Upper lobe of left lung (tissue), 6 donors: ENCODE results near the gene MKNK2. TPM values are rescaled to one million over a fixed set of nuclear protein-coding genes. Genes with fewer than 3 reads are reported as not detected.
"Not testable (repeated sequence)": the region's sequence is repeated elsewhere in the genome, so short reads cannot be mapped to it uniquely, and the experiment has no call there.

Source experiments
- ATAC-seq, 2 donors: fragments of 200-7000 bp; cut with Tn5 transposase; one replicate each; pipeline ENCODE4 v1.9.1; 2022; ENCODE audit warnings: mild to moderate bottlenecking in 2 of 2, moderate library complexity in 2 of 2; ENCODE audit not compliant: low FRiP score in 2 of 2
- DNase-seq, 2 donors: peaks; one replicate each; pipeline ENCODE4 v3.0.0-alpha.2; 2019 to 2020
- H3K27ac ChIP-seq, 4 donors: fragments of 200-600 bp; sonication (generic); one replicate each; pipeline ENCODE4 v1.5.1; 2016 to 2019
- H3K27me3 ChIP-seq, 4 donors: fragments of 200-600 bp; sonication (generic); one replicate each; pipeline ENCODE4 v1.5.1; 2017 to 2019
- H3K36me3 ChIP-seq, 4 donors: fragments of 200-600 bp; sonication (generic); one replicate each; pipeline ENCODE4 v1.5.1; 2016 to 2019
- H3K4me1 ChIP-seq, 4 donors: fragments of 200-600 bp; sonication (generic); one replicate each; pipeline ENCODE4 v1.5.1; 2018 to 2019
- H3K4me3 ChIP-seq, 4 donors: fragments of 200-600 bp; sonication (generic); one replicate each; pipeline ENCODE4 v1.5.1; 2017 to 2019; ENCODE audit warnings: mild to moderate bottlenecking in 2 of 4, moderate library complexity in 1 of 4
- H3K9me3 ChIP-seq, 4 donors: fragments of 200-600 bp; sonication (generic); one replicate each; pipeline ENCODE4 v1.5.1; 2018 to 2019
- EP300 ChIP-seq, 4 donors: sonication (generic); formaldehyde crosslinking; IDR thresholded peaks; one replicate each; pipeline ENCODE4 v1.5.1; 2017; ENCODE audit warnings: antibody characterized with exemption in 4 of 4, control low read depth in 2 of 4
- POLR2A ChIP-seq, 4 donors: fragments of 450-650 bp; IDR thresholded peaks; one replicate each; pipeline ENCODE4 v1.5.1; 2016 to 2017; ENCODE audit warnings: antibody characterized with exemption in 4 of 4, mild to moderate bottlenecking in 2 of 4
- POLR2AphosphoS5 ChIP-seq, 2 donors: sonication (generic); formaldehyde crosslinking; IDR thresholded peaks; one replicate each; pipeline ENCODE4 v1.5.1; 2017; ENCODE audit warnings: antibody characterized with exemption in 2 of 2
- WGBS, 2 donors: methylation state at CpG; one replicate each; pipeline ENCODE4 v1.1.5; 2017 to 2018; 5-methylcytosine and 5-hydroxymethylcytosine counted together
- total RNA-seq, 6 donors: library from RNA; depleted of rRNA in 4 of 6; stranded (reverse); fragments of >200 nt in 4 of 6; gene quantifications; one replicate each; pipeline versions ENCODE4 v1.1.0 to v1.2.1, GENCODE V29; 2016 to 2021
- TF ChIP-seq, protein P1 (sequence below), 6 experiments: fragments of 450-650 bp in 4 of 6; fragments of 200-600 bp in 2 of 6; sonication (generic) in 2 of 6; IDR thresholded peaks; one replicate each; pipeline ENCODE4 v1.5.1; 2016 to 2019; ENCODE audit warnings: antibody characterized with exemption in 6 of 6
- donor health status: DM: no; HTN: no; CAD: no; lungs with moderate emphysema.
- donor health status: DM: no; HTN: yes; CAD: no; lungs with severe emphysema.

Gene MKNK2
- total RNA-seq, 6 donors from 2014 or later = 200 to 397 (median 264) TPM

DNA sequence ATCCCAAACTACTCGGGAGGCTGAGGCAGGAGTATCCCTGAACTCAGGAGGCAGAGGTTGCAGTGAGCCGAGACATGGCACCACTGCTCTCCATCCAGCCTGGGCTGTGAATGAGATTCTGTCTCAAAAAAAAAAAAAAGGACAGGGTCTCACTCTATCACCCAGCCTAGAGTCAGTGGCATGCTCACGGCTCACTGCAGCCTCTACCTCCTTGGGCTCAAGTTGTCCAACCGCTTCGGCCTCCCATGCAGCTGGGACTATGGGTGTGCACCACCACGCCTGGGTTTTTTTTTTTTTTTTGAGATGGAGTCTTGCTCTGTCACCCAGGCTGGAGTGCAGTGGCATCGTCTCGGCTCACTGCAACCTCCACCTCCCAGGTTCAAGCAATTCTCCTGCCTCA is 14.6 kb downstream of the MKNK2 start:
- DNase-seq = no peak
- H3K27me3 ChIP-seq = no peaks in the 10 kb centered on the region
- peaks cover 30 to 62% (median 40%) of the 10 kb centered on the region in 4 donors for H3K4me1 ChIP-seq
- H3K4me3 ChIP-seq = no peak overlapping the region
- peaks cover 34 to 39% (median 37%) of the 10 kb centered on the region in 4 donors for H3K36me3 ChIP-seq
- TF ChIP-seq POLR2A (IDR thresholded peaks at IDR 0.05) = no peak
- no peak for TF ChIP-seq POLR2AphosphoS5 (IDR thresholded peaks at IDR 0.05)
- no peak for TF ChIP-seq EP300 (IDR thresholded peaks at IDR 0.05)
- TF ChIP-seq, protein P1, sequence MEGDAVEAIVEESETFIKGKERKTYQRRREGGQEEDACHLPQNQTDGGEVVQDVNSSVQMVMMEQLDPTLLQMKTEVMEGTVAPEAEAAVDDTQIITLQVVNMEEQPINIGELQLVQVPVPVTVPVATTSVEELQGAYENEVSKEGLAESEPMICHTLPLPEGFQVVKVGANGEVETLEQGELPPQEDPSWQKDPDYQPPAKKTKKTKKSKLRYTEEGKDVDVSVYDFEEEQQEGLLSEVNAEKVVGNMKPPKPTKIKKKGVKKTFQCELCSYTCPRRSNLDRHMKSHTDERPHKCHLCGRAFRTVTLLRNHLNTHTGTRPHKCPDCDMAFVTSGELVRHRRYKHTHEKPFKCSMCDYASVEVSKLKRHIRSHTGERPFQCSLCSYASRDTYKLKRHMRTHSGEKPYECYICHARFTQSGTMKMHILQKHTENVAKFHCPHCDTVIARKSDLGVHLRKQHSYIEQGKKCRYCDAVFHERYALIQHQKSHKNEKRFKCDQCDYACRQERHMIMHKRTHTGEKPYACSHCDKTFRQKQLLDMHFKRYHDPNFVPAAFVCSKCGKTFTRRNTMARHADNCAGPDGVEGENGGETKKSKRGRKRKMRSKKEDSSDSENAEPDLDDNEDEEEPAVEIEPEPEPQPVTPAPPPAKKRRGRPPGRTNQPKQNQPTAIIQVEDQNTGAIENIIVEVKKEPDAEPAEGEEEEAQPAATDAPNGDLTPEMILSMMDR (IDR thresholded peaks at IDR 0.05) = no peak
- no peak overlapping the region for H3K27ac ChIP-seq
- 87 to 95% methylated on average over 8 of the region's 8 CpGs for WGBS, 2 donors
- H3K9me3 ChIP-seq = peaks cover 0 to 7% (median 4%) of the 10 kb centered on the region in 4 donors
- ATAC-seq = no peak

DNA sequence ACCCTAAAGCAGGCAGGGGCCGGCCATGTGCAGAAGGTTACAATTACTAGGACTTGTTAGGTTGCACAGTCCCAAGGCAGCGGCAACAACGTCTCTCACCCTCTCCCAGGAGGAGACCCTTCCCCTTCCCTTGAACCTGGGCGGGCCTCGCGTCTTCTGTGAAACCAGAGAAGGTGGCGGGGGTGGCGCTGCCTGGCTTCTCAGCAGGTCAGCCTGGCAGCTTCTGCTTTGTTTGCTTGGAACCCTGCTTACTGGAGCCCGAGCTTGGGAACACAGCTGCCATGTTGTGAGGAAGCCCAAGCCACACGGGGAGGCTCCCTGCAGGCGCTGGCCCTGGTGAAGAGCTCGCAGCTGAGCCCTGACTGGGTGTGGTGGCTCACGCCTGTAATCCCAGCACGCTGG is 15.5 kb downstream of the MKNK2 start:
- ATAC-seq = no peak
- peak in 1 of 2 donors; percentile 67 for DNase-seq
- peaks cover 25 to 31% (median 29%) of the 10 kb centered on the region in 4 donors for H3K36me3 ChIP-seq
- whole genome bisulfite sequencing, 2 donors = 71 to 78% methylated on average over 1 to 14 of the region's 14 CpGs
- peaks cover 0 to 7% (median 4%) of the 10 kb centered on the region in 4 donors for H3K9me3 ChIP-seq
- TF ChIP-seq POLR2AphosphoS5 (IDR thresholded peaks at IDR 0.05) (no peak), EP300 (IDR thresholded peaks at IDR 0.05) (no peak), POLR2A (IDR thresholded peaks at IDR 0.05) (no peak)
- TF ChIP-seq, protein P1 (IDR thresholded peaks at IDR 0.05) = no peak
- no peaks in the 10 kb centered on the region for H3K27me3 ChIP-seq
- H3K27ac ChIP-seq = peak overlapping the region; percentile 40 to 95 (median 90)
- H3K4me1 ChIP-seq = peaks cover 30 to 61% (median 40%) of the 10 kb centered on the region in 4 donors
- no peak overlapping the region for H3K4me3 ChIP-seq

DNA sequence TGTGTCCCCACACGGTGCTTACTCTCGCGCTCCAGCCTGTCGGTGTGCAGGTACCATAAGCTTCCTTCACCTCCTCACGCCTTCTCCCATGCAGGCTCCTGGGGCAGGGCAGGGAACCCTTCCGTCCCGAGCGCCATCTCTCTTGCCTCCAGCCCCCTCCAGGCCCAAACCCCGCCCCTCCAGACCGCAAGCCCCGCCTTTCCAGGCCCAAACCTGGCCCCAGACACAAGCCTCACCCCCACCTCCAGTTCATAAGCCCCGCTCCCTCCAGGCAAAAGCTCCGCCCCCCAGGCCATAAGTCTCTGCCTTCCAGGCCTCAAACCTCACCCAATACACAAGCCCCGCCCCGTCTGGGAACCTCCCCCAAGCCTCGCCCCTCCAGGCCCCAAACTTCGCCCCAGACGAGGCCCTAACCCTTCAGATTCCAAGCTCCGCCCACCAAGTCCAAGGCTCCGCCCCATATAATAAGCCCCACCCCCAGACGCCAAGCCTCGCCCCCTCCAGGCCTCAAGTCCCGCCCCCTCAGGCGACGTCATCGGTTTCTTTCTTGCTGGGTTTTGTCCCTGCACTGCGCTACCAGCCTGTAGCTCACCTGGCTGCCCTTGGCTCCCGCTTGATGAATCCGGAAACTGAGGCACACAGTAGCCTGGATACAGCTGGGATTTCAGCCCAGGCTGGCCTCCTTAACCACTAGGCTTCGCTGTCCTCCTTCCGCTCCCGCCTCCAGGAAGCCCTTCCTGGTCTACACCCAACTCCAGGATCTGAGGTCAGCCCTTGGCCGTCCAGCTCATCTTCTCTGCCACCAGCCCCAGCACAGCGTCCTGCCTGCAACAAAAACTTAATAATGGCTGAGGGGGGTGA is 16.1 kb downstream of the MKNK2 start:
- peaks cover 0 to 7% (median 4%) of the 10 kb centered on the region in 4 donors for H3K9me3 ChIP-seq
- WGBS, 2 donors = 46 to 49% methylated on average over 29 to 30 of the region's 34 CpGs
- peaks cover 19 to 25% (median 23%) of the 10 kb centered on the region in 4 donors for H3K36me3 ChIP-seq
- peaks cover 33 to 59% (median 45%) of the 10 kb centered on the region in 4 donors for H3K4me1 ChIP-seq
- H3K27me3 ChIP-seq = no peaks in the 10 kb centered on the region
- peak overlapping the region in 3 of 4 donors; percentile 3 to 30 (median 6) for H3K4me3 ChIP-seq
- peak; percentile 85 to 88 for DNase-seq
- peak overlapping the region; percentile 51 to 95 (median 90) for H3K27ac ChIP-seq
- ATAC-seq = peak; percentile 49 to 82
- TF ChIP-seq, protein P1 (IDR thresholded peaks at IDR 0.05) = no peak
- TF ChIP-seq POLR2A (IDR thresholded peaks at IDR 0.05) (peak in 1 of 4 donors; percentile 50), POLR2AphosphoS5 (IDR thresholded peaks at IDR 0.05) (no peak), EP300 (IDR thresholded peaks at IDR 0.05) (no peak)

DNA sequence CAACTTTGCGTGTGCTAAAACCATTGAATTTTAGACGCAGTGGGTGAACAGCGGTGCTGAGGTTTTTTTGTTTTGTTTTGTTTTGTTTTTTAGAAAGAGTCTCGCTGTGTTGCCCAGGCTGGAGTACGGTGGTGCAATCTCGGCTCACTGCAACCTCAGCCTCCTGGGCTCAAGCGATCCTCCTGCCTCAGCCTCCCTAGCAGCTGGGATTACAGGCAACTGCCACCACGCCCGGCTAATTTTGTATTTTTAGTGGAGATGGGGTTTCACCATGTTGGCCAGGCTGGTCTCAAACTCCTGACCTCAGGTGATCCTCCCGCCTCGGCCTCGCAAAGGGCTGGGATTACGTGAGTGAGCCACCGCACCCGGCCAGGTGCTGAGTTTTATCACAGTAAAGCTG is 16.8 kb downstream of the MKNK2 start:
- peaks cover 12 to 18% (median 16%) of the 10 kb centered on the region in 4 donors for H3K36me3 ChIP-seq
- ATAC-seq, H3K27me3 ChIP-seq, H3K9me3 ChIP-seq, DNase-seq: not testable (repeated sequence)
- 86 to 91% methylated on average over 15 of the region's 15 CpGs for WGBS, 2 donors
- peaks cover 33 to 65% (median 49%) of the 10 kb centered on the region in 4 donors for H3K4me1 ChIP-seq
- peak overlapping the region in 3 of 4 donors; percentile 89 to 95 (median 92) for H3K27ac ChIP-seq
- H3K4me3 ChIP-seq = peak overlapping the region in 3 of 4 donors; percentile 3 to 30 (median 6)

DNA sequence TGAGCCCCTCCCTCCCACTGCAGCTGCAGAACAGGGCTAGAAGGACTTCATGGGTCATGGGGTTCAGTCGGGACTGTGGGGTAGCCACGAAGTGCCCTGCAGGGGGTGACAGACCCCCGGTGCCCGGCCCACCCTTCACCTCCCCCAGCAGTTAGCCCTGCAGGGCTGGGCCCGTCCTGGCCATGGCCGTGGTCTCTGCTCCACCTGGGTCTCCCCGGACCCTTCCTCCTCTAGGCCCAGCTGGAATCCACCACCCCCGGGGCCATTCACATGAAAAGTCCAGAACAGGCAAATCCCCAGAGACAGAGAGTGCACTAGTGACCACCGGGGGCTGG is 17.3 kb downstream of the MKNK2 start:
- Histone ChIP-seq H3K4me1 (peaks cover 37 to 66% (median 54%) of the 10 kb centered on the region in 4 donors), H3K4me3 (peak overlapping the region in 1 of 4 donors; percentile 30), H3K27me3 (no peaks in the 10 kb centered on the region), H3K27ac (peak overlapping the region; percentile 88 to 95 (median 90)), H3K36me3 (peaks cover 7 to 13% (median 11%) of the 10 kb centered on the region in 4 donors), H3K9me3 (peaks cover 0 to 7% (median 4%) of the 10 kb centered on the region in 4 donors)
- ATAC-seq (no peak), DNase-seq (peak in 1 of 2 donors; percentile 67)
- TF ChIP-seq POLR2AphosphoS5 (IDR thresholded peaks at IDR 0.05) (no peak), POLR2A (IDR thresholded peaks at IDR 0.05) (no peak), EP300 (IDR thresholded peaks at IDR 0.05) (no peak)
- TF ChIP-seq, protein P1 (IDR thresholded peaks at IDR 0.05) = no peak
- WGBS, 2 donors = 70 to 87% methylated on average over 9 of the region's 9 CpGs
